Right atrium auricular region (tissue), 2 donors: ENCODE data around the gene GREM1. TPM values are rescaled to one million over a fixed set of nuclear protein-coding genes. Genes with fewer than 3 reads are reported as not detected.

Experiments
- DNase-seq: peaks from one replicate; pipeline ENCODE4 v3.0.0-alpha.2; 2019; ENCODE audit warnings: low spot score
- H3K27ac ChIP-seq, 2 donors: fragments of 200-600 bp; sonication (generic); 1 replicate in 1 of 2; 2 replicates in 1 of 2; pipeline ENCODE4 v1.5.1; 2016 to 2019
- H3K27me3 ChIP-seq, 2 donors: fragments of 200-600 bp; sonication (generic); one replicate each; pipeline versions ENCODE4 v1.5.1 to v1.6.0; 2017 to 2019
- H3K36me3 ChIP-seq: fragments of 200-600 bp; sonication (generic); one replicate; pipeline ENCODE4 v1.5.1; 2016
- H3K4me1 ChIP-seq, 2 donors: fragments of 200-600 bp; sonication (generic); one replicate each; pipeline versions ENCODE4 v1.5.1 to v1.6.0; 2017 to 2019
- H3K4me3 ChIP-seq, 2 donors: fragments of 200-600 bp; sonication (generic); 1 replicate in 1 of 2; 2 replicates in 1 of 2; pipeline ENCODE4 v1.5.1; 2017 to 2019; ENCODE audit warnings: mild to moderate bottlenecking in 1 of 2, moderate library complexity in 1 of 2
- H3K9me3 ChIP-seq, 2 donors: fragments of 200-600 bp; sonication (generic); one replicate each; pipeline ENCODE4 v1.5.1; 2019
- CTCF ChIP-seq, 2 donors: fragments of 200-600 bp; sonication (generic); IDR thresholded peaks; one replicate each; pipeline ENCODE4 v1.5.1; 2019; ENCODE audit warnings: antibody characterized with exemption in 2 of 2
- total RNA-seq, 2 donors: library from RNA; depleted of rRNA; stranded (reverse); fragments of >200 nt; gene quantifications; one replicate each; pipeline ENCODE4 v1.1.0, GENCODE V29; 2016

The GREM1 gene
- total RNA-seq, 2 donors from 2014 or later, result 0.43 TPM; not detected in 1

- Histone ChIP-seq H3K27me3 (no peaks in the 10 kb centered on the region), H3K9me3 (no peaks in the 10 kb centered on the region), H3K4me1 (no peaks in the 10 kb centered on the region), H3K4me3 (no peak overlapping the region), H3K36me3 (no peaks in the 10 kb centered on the region), H3K27ac (no peak overlapping the region)
- no peak for DNase-seq
- no peak for TF ChIP-seq CTCF (IDR thresholded peaks at IDR 0.05)
Observed at GRCh38 chr15:32786906-32787305, 69.1 kb downstream of the GREM1 start.

DNA sequence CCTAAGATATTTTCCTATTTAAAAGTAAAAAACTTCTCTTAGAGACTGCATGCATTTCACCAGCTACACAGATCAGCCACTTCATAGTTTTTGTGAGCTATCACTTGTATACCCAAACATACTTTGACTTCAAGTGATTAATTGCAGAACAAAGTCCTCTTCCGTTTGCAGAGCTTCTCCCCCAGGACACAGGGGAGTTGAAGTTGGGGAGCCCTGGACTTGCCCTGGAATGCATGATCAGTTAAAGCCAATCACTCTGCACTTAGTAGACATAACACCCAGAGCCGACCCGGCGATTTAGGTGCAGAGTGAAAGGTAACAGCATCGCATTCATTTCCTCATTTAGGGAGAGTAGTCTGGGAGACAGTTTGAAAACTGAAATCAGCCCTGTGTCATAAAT lies 70.1 kb downstream of the GREM1 start:
- H3K4me3 ChIP-seq, result no peak overlapping the region
- no peak for DNase-seq
- no peaks in the 10 kb centered on the region for H3K36me3 ChIP-seq
- no peaks in the 10 kb centered on the region for H3K4me1 ChIP-seq
- no peaks in the 10 kb centered on the region for H3K27me3 ChIP-seq
- H3K27ac ChIP-seq, result no peak overlapping the region
- TF ChIP-seq CTCF (IDR thresholded peaks at IDR 0.05), result no peak
- no peaks in the 10 kb centered on the region for H3K9me3 ChIP-seq

DNA sequence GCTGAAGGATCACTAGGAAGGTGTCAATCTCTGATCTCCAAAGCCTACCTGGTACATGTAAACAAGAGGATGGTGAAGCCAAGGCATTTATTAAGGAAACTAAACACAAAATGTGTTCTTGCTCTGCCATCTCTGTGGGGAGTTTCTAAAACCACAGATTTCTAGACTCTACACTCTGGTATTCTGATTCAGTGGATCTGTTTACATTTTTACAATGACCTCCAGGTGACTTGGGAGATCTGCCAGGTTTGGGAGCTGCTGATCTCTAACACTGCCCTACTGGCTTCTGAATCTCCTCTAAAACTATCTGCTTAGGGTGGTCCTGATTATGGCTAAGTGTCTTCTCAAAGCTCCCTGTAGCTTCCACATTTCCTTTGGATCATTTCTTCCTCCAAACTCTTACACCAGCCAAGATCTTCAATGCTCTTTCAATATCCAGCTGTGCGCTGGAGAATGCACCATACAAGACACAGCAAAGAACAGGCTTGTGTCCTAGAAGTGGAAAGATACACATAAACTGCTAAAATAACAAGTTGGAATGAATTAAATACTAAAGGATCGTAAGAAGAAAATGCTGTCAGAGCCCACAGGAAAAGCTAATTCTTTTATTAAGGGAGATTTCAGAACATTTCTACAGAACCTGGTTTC lies 72.7 kb downstream of the GREM1 start:
- no peaks in the 10 kb centered on the region for H3K36me3 ChIP-seq
- no peak for DNase-seq
- H3K4me1 ChIP-seq, result no peaks in the 10 kb centered on the region
- no peaks in the 10 kb centered on the region for H3K27me3 ChIP-seq
- H3K9me3 ChIP-seq, result no peaks in the 10 kb centered on the region
- TF ChIP-seq CTCF (IDR thresholded peaks at IDR 0.05), result no peak
- H3K4me3 ChIP-seq, result no peak overlapping the region
- no peak overlapping the region for H3K27ac ChIP-seq

DNA sequence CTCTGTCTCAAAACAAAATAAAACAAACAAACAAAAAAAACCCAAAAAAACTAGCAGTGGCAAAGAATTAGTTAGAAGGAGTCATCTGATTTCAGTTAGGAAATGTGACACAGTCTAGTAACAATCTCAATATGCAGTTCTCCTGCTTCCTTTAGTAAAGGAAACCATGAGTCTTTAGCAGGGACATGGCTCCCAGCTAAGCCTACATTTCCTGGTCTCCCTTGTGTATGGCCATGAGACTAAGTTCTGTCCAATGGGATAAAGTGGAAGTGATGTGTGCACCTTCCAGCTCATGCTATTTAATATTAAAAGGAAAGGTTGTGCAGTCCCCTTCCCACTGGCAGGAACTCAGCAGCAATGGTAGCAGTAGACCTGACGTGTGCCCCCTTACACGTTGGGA lies 74.6 kb downstream of the GREM1 start:
- no peak overlapping the region for H3K27ac ChIP-seq
- H3K9me3 ChIP-seq, result no peaks in the 10 kb centered on the region
- no peaks in the 10 kb centered on the region for H3K36me3 ChIP-seq
- no peak for DNase-seq
- no peaks in the 10 kb centered on the region for H3K4me1 ChIP-seq
- TF ChIP-seq CTCF (IDR thresholded peaks at IDR 0.05), result no peak
- no peaks in the 10 kb centered on the region for H3K27me3 ChIP-seq
- no peak overlapping the region for H3K4me3 ChIP-seq

Other genes starting within 250 kb of the GREM1 start
- gene GOLGA8N, start 124.5 kb upstream of the GREM1 start, total RNA-seq, result 1 to 10 TPM; 3.3 to 6.0 TPM
- 1 to 10 TPM; 1.0 to 2.3 TPM for gene ARHGAP11A, start 102.5 kb upstream of the GREM1 start, total RNA-seq
- gene SCG5, start 76.3 kb upstream of the GREM1 start, total RNA-seq, result under 1 TPM in 1 of 2 donors, not detected in 1; 0.90 TPM